Nephron progenitor cell (in vitro differentiated cells): ENCODE measurements around the gene PMEL.
"Not testable (repeated sequence)": the region's sequence is repeated elsewhere in the genome, so short reads cannot be mapped to it uniquely, and the experiment has no call there.

ENCODE experiments used
- DNase-seq: peaks from one replicate; pipeline ENCODE4 v3.0.0; 2021
- H3K27ac Mint-ChIP-seq: 2 replicates; pipeline ENCODE4 v1.8.0; 2021; ENCODE audit warnings: mild to moderate bottlenecking, moderate library complexity, mixed read lengths
- H3K27me3 Mint-ChIP-seq: 2 replicates; pipeline ENCODE4 v1.8.0; 2021; ENCODE audit warnings: mild to moderate bottlenecking, low read depth, mixed read lengths; ENCODE audit not compliant: poor library complexity
- H3K36me3 Mint-ChIP-seq: 2 replicates; pipeline ENCODE4 v1.8.0; 2021; ENCODE audit warnings: low read depth, mixed read lengths
- H3K4me1 Mint-ChIP-seq: 2 replicates; pipeline ENCODE4 v1.8.0; 2021; ENCODE audit warnings: mixed read lengths
- H3K4me3 Mint-ChIP-seq: 2 replicates; pipeline ENCODE4 v1.8.0; 2021; ENCODE audit warnings: mild to moderate bottlenecking, moderate library complexity, mixed read lengths
- H3K9me3 Mint-ChIP-seq: 2 replicates; pipeline ENCODE4 v1.8.0; 2021; ENCODE audit warnings: mild to moderate bottlenecking, moderate library complexity, mixed read lengths
- TF ChIP-seq, protein P1 (sequence below): fragments of 200-600 bp; sonication (generic); IDR thresholded peaks from 2 replicates; pipeline ENCODE4 v1.5.0; 2021; ENCODE audit warnings: antibody characterized with exemption

The PMEL gene

DNA sequence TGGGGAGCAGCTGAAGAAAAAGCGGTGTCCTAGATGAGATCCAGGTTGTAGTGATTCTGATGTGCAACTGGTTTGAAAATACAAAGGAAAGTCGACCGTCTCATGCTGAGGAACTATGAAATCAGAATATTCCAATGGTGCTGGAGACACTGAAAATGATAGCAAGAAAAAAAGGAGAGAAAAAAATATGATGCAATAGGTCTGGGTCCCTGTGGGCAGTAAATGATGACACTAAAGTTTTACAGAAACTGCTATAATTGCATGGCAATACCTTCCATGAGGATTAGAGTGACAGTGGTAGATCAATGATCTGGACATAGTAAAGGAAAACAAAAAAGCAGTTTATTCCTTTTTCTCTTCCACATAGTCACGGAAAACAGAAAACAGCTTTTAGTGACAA, 40.5 kb downstream of the PMEL start:
- TF ChIP-seq, protein P1, sequence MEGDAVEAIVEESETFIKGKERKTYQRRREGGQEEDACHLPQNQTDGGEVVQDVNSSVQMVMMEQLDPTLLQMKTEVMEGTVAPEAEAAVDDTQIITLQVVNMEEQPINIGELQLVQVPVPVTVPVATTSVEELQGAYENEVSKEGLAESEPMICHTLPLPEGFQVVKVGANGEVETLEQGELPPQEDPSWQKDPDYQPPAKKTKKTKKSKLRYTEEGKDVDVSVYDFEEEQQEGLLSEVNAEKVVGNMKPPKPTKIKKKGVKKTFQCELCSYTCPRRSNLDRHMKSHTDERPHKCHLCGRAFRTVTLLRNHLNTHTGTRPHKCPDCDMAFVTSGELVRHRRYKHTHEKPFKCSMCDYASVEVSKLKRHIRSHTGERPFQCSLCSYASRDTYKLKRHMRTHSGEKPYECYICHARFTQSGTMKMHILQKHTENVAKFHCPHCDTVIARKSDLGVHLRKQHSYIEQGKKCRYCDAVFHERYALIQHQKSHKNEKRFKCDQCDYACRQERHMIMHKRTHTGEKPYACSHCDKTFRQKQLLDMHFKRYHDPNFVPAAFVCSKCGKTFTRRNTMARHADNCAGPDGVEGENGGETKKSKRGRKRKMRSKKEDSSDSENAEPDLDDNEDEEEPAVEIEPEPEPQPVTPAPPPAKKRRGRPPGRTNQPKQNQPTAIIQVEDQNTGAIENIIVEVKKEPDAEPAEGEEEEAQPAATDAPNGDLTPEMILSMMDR: no peak
- peak overlapping the region; percentile 89 for H3K27ac Mint-ChIP-seq
- H3K4me1 Mint-ChIP-seq: peaks cover 46% of the 10 kb centered on the region
- peaks cover 5% of the 10 kb centered on the region for H3K27me3 Mint-ChIP-seq
- peaks cover 36% of the 10 kb centered on the region for H3K36me3 Mint-ChIP-seq
- H3K9me3 Mint-ChIP-seq: no peaks in the 10 kb centered on the region
- DNase-seq: no peak
- H3K4me3 Mint-ChIP-seq: peak overlapping the region; percentile 94

DNA sequence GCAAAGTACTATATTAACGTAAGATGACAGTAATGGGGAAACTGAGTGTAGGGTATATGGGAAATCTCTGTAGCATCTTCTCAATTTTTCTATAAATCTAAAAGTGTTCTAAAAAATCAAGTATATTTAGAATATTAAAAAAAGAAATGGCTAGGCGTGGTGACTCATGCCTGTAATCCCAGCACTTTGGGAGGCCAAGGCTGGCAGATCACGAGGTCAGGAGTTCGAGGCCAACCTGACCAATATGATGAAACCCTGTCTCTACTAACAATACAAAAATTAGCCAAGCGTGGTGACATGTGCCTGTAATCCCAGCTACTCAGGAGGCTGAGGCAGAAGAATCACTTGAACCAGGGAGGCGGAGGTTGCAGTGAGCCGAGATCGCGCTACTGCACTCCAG, 42.2 kb downstream of the PMEL start:
- H3K27me3 Mint-ChIP-seq, H3K9me3 Mint-ChIP-seq, H3K4me3 Mint-ChIP-seq, H3K27ac Mint-ChIP-seq, DNase-seq: not testable (repeated sequence)
- Mint-ChIP-seq H3K36me3 (peaks cover 45% of the 10 kb centered on the region), H3K4me1 (peaks cover 32% of the 10 kb centered on the region)

DNA sequence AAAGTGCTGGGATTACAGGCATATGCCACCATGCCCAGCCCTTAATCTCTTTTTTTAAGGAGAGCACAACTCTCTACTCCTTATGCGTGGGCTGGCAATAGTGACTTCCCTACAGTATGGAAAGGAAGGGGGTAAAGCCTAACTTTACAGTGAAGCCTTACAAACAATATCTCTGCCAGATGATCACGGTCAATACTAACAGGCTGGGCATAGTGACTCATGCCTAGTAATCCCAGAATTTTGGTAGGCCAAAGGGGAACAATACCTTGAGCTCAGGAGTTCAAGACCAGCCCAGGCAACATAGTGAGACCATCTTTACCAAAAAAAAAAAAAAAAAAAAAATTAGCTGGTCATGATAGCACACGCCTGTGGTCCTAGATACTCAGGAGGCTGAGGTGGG, 43.7 kb downstream of the PMEL start:
- Mint-ChIP-seq H3K4me1 (peaks cover 28% of the 10 kb centered on the region), H3K9me3 (no peaks in the 10 kb centered on the region), H3K36me3 (peaks cover 53% of the 10 kb centered on the region), H3K27me3 (no peaks in the 10 kb centered on the region), H3K4me3 (no peak overlapping the region), H3K27ac (no peak overlapping the region)
- DNase-seq: no peak
- TF ChIP-seq, protein P1: no peak

GRCh38 chr12:55919032-55919431, 46.8 kb downstream of the PMEL start:
- not testable (repeated sequence) for DNase-seq, H3K27ac Mint-ChIP-seq, H3K9me3 Mint-ChIP-seq, H3K4me3 Mint-ChIP-seq, H3K27me3 Mint-ChIP-seq, H3K4me1 Mint-ChIP-seq
- H3K36me3 Mint-ChIP-seq: peaks cover 63% of the 10 kb centered on the region

GRCh38 chr12:55915482-55915859, 50.4 kb downstream of the PMEL start:
- Mint-ChIP-seq H3K9me3 (no peaks in the 10 kb centered on the region), H3K36me3 (peaks cover 55% of the 10 kb centered on the region), H3K27ac (no peak overlapping the region), H3K27me3 (no peaks in the 10 kb centered on the region), H3K4me3 (no peak overlapping the region), H3K4me1 (no peaks in the 10 kb centered on the region)
- TF ChIP-seq, protein P1: no peak
- DNase-seq: no peak

- Mint-ChIP-seq H3K4me1 (no peaks in the 10 kb centered on the region), H3K27ac (no peak overlapping the region), H3K9me3 (no peaks in the 10 kb centered on the region), H3K27me3 (no peaks in the 10 kb centered on the region), H3K36me3 (peaks cover 55% of the 10 kb centered on the region), H3K4me3 (no peak overlapping the region)
- DNase-seq: no peak
- TF ChIP-seq, protein P1: no peak
Observed at GRCh38 chr12:55912908-55913307, 52.9 kb downstream of the PMEL start.

GRCh38 chr12:55909513-55909884, 56.3 kb downstream of the PMEL start:
- no peak for DNase-seq
- H3K27me3 Mint-ChIP-seq: no peaks in the 10 kb centered on the region
- no peak overlapping the region for H3K4me3 Mint-ChIP-seq
- H3K36me3 Mint-ChIP-seq: peaks cover 29% of the 10 kb centered on the region
- no peaks in the 10 kb centered on the region for H3K9me3 Mint-ChIP-seq
- TF ChIP-seq, protein P1: no peak
- no peaks in the 10 kb centered on the region for H3K4me1 Mint-ChIP-seq
- no peak overlapping the region for H3K27ac Mint-ChIP-seq
